SKM-1 treated with dmso at 0.1 percent for 144 hours (cell line): ENCODE data around the gene GPAM.
"Not testable (repeated sequence)": the region's sequence is repeated elsewhere in the genome, so short reads cannot be mapped to it uniquely, and the experiment has no call there.

ENCODE experiments used
- DNase-seq: peaks from one replicate; lab custom pipeline; 2025; ENCODE audit not compliant: unreplicated experiment; lab: John Stamatoyannopoulos, UW

The GPAM gene

GRCh38 chr10:112183329-112184051 lies at the start of gene GPAM:
TSS of gene GPAM (minus strand) at chr10:112183765. CDS start at chr10:112181784, 1,981 bp downstream.
- DNase-seq: peak; percentile 69

- DNase-seq: no peak
Observed at GRCh38 chr10:112232670-112233069, 49.1 kb upstream of the GPAM start.

GRCh38 chr10:112231602-112232400 lies 48.2 kb upstream of the GPAM start:
- no peak for DNase-seq

DNA sequence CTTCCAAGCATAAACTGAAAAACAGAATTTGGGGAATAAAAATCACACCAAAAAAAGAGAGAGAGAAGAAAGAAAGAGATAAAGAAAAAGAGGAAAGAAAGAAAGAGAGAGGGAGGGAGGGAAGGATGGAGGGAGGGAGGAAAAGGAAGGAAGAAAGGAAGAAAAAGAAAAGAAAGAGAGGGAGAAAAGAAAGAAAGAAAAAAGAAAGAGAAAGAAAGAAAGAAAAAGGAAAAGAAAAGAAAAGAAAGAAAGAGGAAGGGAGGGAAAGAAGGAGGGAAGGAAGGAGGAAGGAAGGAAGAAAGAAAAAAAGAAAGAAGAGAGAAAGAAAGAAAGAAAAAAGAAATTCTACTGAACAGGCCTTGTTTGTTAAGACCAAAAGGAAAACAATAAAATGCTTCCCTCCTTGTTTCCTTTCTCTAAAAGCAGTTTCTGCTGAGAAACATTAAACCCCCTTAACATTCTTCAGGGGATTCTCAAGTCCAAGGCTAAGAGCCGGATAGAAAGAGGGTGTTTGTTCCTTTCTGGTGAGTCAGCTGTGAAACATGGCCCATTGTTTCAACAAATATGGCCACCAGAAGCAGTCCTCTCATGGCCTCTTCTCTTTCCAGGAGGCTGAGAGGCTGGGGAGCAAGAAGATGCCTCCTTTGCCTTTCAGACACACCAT lies 46.9 kb upstream of the GPAM start:
- DNase-seq: no peak

DNA sequence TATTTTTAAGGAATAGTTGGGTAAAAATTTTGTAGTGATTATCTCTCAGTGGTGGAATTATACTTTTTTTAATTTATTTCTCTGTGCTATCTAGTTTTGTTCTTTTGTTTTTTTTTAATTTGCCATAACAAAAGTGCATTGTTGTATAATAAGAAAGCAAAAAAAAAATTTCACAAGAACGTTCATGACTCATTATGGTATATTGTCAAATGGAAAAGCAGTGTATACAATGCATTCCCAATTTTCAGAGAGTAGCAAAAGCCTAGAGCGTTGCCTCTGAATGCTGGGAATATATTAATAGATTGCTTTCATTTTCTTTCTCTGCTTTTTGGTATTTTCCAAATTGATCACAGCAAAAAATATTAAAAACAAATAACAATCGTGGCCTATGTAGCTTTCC lies 46.3 kb upstream of the GPAM start:
- no peak for DNase-seq

- no peak for DNase-seq
Observed at GRCh38 chr10:112229096-112229495, 45.5 kb upstream of the GPAM start.

GRCh38 chr10:112228366-112229088 lies 45.0 kb upstream of the GPAM start:
- DNase-seq: not testable (repeated sequence)

DNA sequence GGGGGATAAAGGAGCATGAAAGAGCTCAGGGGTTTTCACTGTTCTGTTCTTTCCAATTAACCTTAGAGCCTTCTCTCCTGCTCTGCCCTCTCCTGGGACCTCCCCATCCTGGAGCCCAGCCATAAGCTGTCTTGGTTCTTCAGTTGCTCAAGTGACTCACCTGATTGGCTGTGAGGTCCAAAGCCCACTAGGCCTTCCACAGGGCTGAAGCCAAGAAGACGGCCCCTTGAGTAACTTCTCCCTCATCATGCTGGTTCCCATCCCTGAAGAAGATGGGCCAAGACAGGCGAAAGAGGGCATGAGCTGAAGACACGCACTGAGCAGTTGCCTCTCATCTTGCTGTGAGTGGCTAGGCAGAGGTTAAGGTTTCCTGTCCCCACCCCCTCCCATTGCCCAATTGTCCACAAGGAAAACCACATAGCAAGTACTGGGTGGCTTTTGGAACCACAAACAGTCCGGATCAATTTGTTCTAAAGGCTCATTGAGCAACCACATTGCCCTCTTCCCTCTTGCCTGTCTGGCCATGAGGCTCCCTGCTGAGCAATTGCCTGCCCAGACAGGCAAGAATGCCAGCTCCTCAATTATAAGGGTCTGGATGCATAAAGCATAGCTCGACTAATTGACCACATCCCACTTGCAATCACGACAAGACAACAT lies 43.9 kb upstream of the GPAM start:
- DNase-seq: no peak

GRCh38 chr10:112226439-112227248 lies 43.1 kb upstream of the GPAM start:
- no peak for DNase-seq

GRCh38 chr10:112225771-112226438 lies 42.3 kb upstream of the GPAM start:
- no peak for DNase-seq

GRCh38 chr10:112224933-112225529 lies 41.5 kb upstream of the GPAM start:
- DNase-seq: no peak

GRCh38 chr10:112223725-112224124 lies 40.2 kb upstream of the GPAM start:
- DNase-seq: no peak

DNA sequence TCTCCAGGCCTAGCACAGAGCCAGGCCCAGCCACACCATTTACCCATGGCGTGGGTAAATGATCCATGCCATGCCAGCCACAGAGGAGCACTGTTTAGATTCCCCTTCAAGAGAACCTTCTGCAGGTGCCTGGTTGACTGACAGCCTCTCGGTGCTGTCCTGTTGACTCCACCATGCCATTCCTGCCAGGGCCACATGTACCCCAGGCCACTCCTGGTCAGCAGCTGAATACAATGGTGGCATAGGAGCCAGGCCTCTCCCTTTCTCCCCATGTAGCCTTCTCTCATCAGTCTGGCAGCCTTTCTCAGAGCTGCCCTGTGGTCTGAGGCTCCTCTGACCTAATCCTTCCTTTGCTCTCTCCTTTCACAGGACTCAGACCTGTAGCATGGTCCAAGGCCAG lies 39.2 kb upstream of the GPAM start:
- DNase-seq: no peak

DNA sequence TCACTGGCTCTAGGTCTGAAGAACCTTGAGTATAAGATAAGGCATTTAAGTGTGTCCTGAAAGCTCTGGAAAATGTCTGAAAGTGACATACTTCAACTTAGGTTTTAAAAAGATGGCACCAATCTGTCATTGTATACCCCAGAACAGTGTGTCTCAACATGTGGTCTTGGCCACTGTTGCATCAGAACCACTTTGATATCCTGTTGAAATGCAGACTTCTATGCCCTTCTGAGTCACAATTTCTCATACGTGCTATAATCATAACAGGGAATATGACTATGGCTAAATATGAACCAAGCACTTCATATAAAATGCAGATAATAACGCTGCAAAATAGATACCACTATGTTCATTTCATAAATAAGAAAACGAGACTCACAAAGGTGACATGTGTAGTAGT lies 38.0 kb upstream of the GPAM start:
- no peak for DNase-seq

DNA sequence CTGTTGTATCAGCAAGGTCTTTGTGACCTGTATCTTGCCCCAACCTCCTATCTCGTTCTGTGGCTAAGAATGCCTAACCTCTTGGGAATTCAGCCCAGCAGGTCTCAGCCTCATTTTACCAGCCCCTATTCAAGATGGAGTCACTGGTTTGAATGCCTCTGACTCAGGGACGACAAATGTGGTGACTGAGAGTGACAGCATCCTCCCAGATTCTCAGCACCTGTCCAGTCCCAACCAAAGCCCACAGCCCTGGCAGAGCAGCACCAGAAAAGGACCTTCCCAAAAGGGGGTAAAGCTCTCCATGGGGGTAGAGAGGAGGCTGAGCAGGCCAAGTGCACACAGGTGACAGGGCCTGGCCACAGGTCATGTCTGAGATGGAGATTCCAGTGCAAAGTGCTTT lies 35.4 kb upstream of the GPAM start:
- DNase-seq: no peak

- DNase-seq: no peak
Observed at GRCh38 chr10:112218036-112218390, 34.4 kb upstream of the GPAM start.

DNA sequence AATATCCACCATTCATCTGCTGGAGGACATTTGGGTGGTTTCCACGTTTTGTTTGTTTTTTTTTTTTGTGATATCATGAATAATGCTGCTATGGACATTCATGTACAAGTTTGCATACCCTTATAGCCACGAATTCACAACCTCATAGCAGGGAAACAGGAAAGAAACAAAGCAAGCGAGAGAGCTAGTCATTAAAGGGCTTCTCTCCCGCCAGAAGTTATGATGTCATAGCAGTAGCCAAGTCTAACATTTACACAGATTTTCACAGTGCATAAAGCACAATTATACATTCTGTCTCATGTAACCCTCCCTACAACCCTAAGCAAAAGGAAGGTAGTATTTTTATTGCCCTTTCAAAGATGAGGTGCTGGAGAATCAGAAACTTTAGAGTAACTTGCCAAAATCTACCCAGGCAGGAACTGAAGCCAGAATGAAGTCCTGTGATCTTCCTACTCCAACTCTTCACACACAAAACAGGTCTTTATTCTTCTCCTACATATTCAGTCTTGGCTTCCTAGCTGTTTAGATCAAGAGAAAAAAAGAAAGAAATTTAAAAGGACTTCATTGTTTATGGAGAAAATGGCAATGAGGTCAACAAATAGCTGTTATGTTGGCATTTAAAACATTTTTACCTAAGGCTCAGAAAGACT lies 33.9 kb upstream of the GPAM start:
- DNase-seq: no peak

DNA sequence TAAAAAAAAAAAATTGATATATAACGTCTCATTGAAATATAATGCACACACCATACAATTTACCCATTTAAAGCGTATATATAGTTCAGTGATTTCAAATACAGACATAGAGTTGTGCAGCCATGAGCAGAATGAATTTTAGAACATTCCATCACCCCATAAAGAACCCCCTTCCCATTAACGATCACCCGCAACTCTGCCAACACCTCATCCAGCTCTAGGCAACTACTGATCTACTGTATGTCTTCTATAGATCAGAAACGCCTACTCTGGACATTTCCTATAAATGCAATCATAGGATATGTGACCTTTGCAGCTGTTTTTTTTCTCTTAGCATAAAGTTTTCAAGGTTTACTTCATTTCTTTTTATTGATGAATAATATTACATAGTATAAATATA lies 33.4 kb upstream of the GPAM start:
- no peak for DNase-seq

- DNase-seq: no peak
Observed at GRCh38 chr10:112216151-112216550, 32.6 kb upstream of the GPAM start.
